Measurements from ENCODE around the gene CHRNA10. TPM values are rescaled to one million over a fixed set of nuclear protein-coding genes. Genes with fewer than 3 reads are reported as not detected.

The CHRNA10 gene
- total RNA-seq, 1 experiment from 2014 or later: 0.36 TPM

- H3K4me2 ChIP-seq (ENCODE audit: low read length): no peak overlapping the region
- intact Hi-C loops (cut with micrococcal nuclease): no loop called here
- BruUV-seq (replicated peaks): no TSS peak
- DNase-seq (no peak), ATAC-seq (no peak)
- no peak overlapping the region for H3K4me3 ChIP-seq (ENCODE audit: low read length)
- no peak overlapping the region for H3K27ac ChIP-seq (ENCODE audit: low read length)
- no peaks in the 10 kb centered on the region for H3K4me1 ChIP-seq (ENCODE audit: insufficient read depth, low read length)
- H2AFZ ChIP-seq (ENCODE audit: low read length): no peak overlapping the region
- ChIA-PET POLR2A (ENCODE audit: unreplicated experiment) (no interaction called here), CTCF (no interaction called here)
- H3K79me2 ChIP-seq (ENCODE audit: low read length): no peaks in the 10 kb centered on the region
- no peaks in the 10 kb centered on the region for H3K9me2 ChIP-seq (replicated peaks; ENCODE audit: low read length)
- H4K20me1 ChIP-seq (ENCODE audit: low read length): no peaks in the 10 kb centered on the region
- TF ChIP-seq EZH2phosphoT487 (IDR thresholded peaks at IDR 0.05; ENCODE audit: borderline replicate concordance, low read length): no peak
- TF ChIP-seq EZH2 (IDR thresholded peaks at IDR 0.05; ENCODE audit: low read length, unreplicated experiment): no peak
- TF ChIP-seq, protein P1, sequence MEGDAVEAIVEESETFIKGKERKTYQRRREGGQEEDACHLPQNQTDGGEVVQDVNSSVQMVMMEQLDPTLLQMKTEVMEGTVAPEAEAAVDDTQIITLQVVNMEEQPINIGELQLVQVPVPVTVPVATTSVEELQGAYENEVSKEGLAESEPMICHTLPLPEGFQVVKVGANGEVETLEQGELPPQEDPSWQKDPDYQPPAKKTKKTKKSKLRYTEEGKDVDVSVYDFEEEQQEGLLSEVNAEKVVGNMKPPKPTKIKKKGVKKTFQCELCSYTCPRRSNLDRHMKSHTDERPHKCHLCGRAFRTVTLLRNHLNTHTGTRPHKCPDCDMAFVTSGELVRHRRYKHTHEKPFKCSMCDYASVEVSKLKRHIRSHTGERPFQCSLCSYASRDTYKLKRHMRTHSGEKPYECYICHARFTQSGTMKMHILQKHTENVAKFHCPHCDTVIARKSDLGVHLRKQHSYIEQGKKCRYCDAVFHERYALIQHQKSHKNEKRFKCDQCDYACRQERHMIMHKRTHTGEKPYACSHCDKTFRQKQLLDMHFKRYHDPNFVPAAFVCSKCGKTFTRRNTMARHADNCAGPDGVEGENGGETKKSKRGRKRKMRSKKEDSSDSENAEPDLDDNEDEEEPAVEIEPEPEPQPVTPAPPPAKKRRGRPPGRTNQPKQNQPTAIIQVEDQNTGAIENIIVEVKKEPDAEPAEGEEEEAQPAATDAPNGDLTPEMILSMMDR (conservative IDR thresholded peaks at IDR 0.05; ENCODE audit: low read depth, low read length): no peak
- no peaks in the 10 kb centered on the region for H3K27me3 ChIP-seq (ENCODE audit: low read length)
- H3K9me3 ChIP-seq (ENCODE audit: low read length): no peaks in the 10 kb centered on the region
- H3F3A ChIP-seq (ENCODE audit: low read length, unreplicated experiment): no peaks in the 10 kb centered on the region
- H3K36me3 ChIP-seq (ENCODE audit: low read depth, low read length): no peaks in the 10 kb centered on the region
- no peak overlapping the region for H3K9ac ChIP-seq (ENCODE audit: low read length)
Observed at GRCh38 chr11:3627291-3627690, 43.9 kb downstream of the CHRNA10 start.

DNA sequence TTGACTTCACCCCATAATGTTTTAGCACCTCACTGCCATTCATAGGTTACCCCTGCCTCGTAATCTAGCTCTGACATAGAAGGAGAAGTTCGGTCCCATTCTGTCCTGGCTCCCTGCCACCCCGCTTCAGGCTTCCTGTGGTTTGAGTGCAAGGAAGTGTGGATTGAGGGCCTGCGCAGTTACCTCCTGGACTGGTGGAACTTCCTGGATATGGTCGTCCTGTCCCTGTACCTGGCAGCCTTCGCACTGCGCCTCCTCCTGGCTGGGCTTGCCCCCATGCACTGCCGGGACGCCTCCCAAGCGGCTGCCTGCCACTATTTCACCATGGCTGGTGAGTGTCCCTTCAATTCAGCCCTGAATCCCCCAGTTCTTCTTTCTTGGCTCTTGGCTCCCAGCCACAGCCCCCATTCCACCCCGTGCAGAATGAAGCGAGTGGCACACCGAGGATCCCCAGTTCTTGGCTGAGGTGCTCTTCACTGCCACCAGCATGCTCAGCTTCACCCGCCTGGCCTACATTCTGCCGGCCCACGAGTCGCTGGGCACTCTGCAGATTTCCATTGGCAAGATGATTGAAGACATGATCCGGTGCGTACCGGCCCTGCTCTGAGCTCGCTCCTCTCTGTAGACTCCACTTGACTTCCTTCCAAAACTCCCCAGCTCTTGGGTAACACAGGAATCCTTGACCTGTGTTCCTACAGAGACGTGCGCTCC lies 44.8 kb downstream of the CHRNA10 start:
- DNase-seq: no peak
- Histone ChIP-seq H3K9ac (ENCODE audit: low read length) (no peak overlapping the region), H4K20me1 (ENCODE audit: low read length) (no peaks in the 10 kb centered on the region), H2AFZ (ENCODE audit: low read length) (no peak overlapping the region), H3K79me2 (ENCODE audit: low read length) (no peaks in the 10 kb centered on the region), H3K36me3 (ENCODE audit: low read depth, low read length) (no peaks in the 10 kb centered on the region), H3K4me3 (ENCODE audit: low read length) (no peak overlapping the region), H3K27ac (ENCODE audit: low read length) (no peak overlapping the region), H3K4me1 (ENCODE audit: insufficient read depth, low read length) (no peaks in the 10 kb centered on the region), H3F3A (ENCODE audit: low read length, unreplicated experiment) (no peaks in the 10 kb centered on the region), H3K4me2 (ENCODE audit: low read length) (no peak overlapping the region), H3K9me2 (replicated peaks; ENCODE audit: low read length) (no peaks in the 10 kb centered on the region), H3K27me3 (ENCODE audit: low read length) (no peaks in the 10 kb centered on the region), H3K9me3 (ENCODE audit: low read length) (no peaks in the 10 kb centered on the region)
- intact Hi-C loops (cut with micrococcal nuclease): no loop called here
- ChIA-PET CTCF (no interaction called here), POLR2A (ENCODE audit: unreplicated experiment) (no interaction called here)
- ATAC-seq: no peak
- no TSS peak for BruUV-seq (replicated peaks)
- TF ChIP-seq EZH2phosphoT487 (IDR thresholded peaks at IDR 0.05; ENCODE audit: borderline replicate concordance, low read length) (no peak), EZH2 (IDR thresholded peaks at IDR 0.05; ENCODE audit: low read length, unreplicated experiment) (no peak)
- TF ChIP-seq, protein P1 (conservative IDR thresholded peaks at IDR 0.05; ENCODE audit: low read depth, low read length): no peak

DNA sequence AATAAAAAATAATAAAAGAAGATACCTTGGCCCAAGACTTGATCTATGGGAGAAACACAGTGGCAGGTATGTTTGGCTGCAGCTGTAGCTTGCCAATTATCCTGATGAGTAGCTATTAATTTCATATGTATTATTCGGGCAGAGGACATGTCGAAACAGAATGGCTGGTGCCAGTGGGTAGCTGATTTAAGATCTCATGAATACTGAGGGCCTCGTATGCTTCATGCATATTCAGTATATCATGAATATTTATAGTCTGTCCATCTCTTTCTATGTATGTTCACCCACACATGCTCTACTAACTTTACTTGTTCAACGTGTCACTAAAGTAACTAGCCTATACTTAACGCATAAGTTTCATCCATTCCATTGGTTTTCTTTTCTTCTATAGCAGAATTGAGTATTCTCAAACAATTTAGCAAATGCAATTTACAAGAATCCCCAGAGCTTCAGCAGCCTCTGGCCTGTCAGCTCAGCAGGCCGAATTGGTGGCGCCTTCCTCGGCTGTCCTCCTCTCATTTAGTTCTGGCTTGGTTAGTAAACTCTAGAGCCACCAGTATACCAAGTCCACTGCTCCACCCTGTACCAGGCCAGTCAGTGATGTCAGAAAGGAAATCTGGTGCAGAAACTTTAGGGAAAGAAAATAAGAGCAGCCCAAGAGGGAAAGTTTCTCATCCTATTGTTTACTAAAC lies 47.3 kb downstream of the CHRNA10 start:
- TF ChIP-seq EZH2 (IDR thresholded peaks at IDR 0.05; ENCODE audit: low read length, unreplicated experiment): no peak
- TF ChIP-seq EZH2phosphoT487 (IDR thresholded peaks at IDR 0.05; ENCODE audit: borderline replicate concordance, low read length): no peak
- intact Hi-C loops (cut with micrococcal nuclease): no loop called here
- Histone ChIP-seq H3K79me2 (ENCODE audit: low read length) (no peaks in the 10 kb centered on the region), H3K9me2 (replicated peaks; ENCODE audit: low read length) (no peaks in the 10 kb centered on the region), H3K4me3 (ENCODE audit: low read length) (no peak overlapping the region), H3K9me3 (ENCODE audit: low read length) (no peaks in the 10 kb centered on the region), H3K27ac (ENCODE audit: low read length) (no peak overlapping the region), H2AFZ (ENCODE audit: low read length) (no peak overlapping the region), H3K36me3 (ENCODE audit: low read depth, low read length) (no peaks in the 10 kb centered on the region), H3K4me2 (ENCODE audit: low read length) (no peak overlapping the region), H4K20me1 (ENCODE audit: low read length) (no peaks in the 10 kb centered on the region), H3F3A (ENCODE audit: low read length, unreplicated experiment) (no peaks in the 10 kb centered on the region), H3K9ac (ENCODE audit: low read length) (no peak overlapping the region), H3K27me3 (ENCODE audit: low read length) (no peaks in the 10 kb centered on the region), H3K4me1 (ENCODE audit: insufficient read depth, low read length) (no peaks in the 10 kb centered on the region)
- ChIA-PET CTCF (no interaction called here), POLR2A (ENCODE audit: unreplicated experiment) (no interaction called here)
- BruUV-seq (replicated peaks): no TSS peak
- ATAC-seq: no peak
- DNase-seq: no peak

Measured in PC-3 (cell line).